ENCODE measurements around the gene UGT1A3. TPM values are rescaled to one million over a fixed set of nuclear protein-coding genes. Genes with fewer than 3 reads are reported as not detected.

The UGT1A3 gene
- total and polyA plus RNA-seq, 10 of the 15 experiments (the other 5 are each of a cell fraction or from before 2014, with no cell fraction given), result not detected

DNA sequence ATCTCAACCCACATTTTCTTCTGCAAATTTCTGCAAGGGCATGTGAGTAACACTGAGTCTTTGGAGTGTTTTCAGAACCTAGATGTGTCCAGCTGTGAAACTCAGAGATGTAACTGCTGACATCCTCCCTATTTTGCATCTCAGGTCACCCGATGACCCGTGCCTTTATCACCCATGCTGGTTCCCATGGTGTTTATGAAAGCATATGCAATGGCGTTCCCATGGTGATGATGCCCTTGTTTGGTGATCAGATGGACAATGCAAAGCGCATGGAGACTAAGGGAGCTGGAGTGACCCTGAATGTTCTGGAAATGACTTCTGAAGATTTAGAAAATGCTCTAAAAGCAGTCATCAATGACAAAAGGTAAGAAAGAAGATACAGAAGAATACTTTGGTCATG is 39.2 kb downstream of the UGT1A3 start:
- no peak overlapping the region for H2AFZ ChIP-seq (ENCODE audit: control insufficient read depth, low read depth, low read length)
- intact Hi-C loops (cut with micrococcal nuclease; ENCODE audit: unreplicated experiment), result no loop called here
- no peaks in the 10 kb centered on the region for H3K79me2 ChIP-seq (ENCODE audit: control insufficient read depth, insufficient read depth, low read length)
- DNase-seq (ENCODE audit: low read depth, low spot score), result no peak
- ChIA-PET POLR2A (no interaction called here), CTCF (no interaction called here), SMC1A (ENCODE audit: uncharacterized antibody, unreplicated experiment) (interaction anchor here (0.6 kb wide), 1 partner anchor 31 kb away, joined by 3 read pairs; no protein-coding TSS in a partner anchor), RAD21 (ENCODE audit: unreplicated experiment) (no interaction called here)
- no peak for ATAC-seq
- no peaks in the 10 kb centered on the region for H4K20me1 ChIP-seq (ENCODE audit: control insufficient read depth, insufficient read depth)
- H3K4me3 ChIP-seq, result no peak overlapping the region
- no peaks in the 10 kb centered on the region for H3K4me1 ChIP-seq (ENCODE audit: control insufficient read depth, insufficient read depth, low read length)
- H3K36me3 ChIP-seq (ENCODE audit: control insufficient read depth in 2 of 2, insufficient read depth in 2 of 2, low read length in 1 of 2), result no peaks in the 10 kb centered on the region
- no peak for FAIRE-seq
- H3K4me2 ChIP-seq (ENCODE audit: control insufficient read depth, insufficient read depth), result no peak overlapping the region
- H3K9me3 ChIP-seq (replicated peaks; ENCODE audit: control insufficient read depth, insufficient read depth, low read length), result no peaks in the 10 kb centered on the region
- in situ Hi-C loops (cut with MboI), result no loop called here
- 43% methylated on average over 4 of the region's 4 CpGs for WGBS (ENCODE audit: insufficient coverage, insufficient replicate concordance, low lambda C conversion rate, missing lambda C conversion rate)
- TF ChIP-seq ZNF274 (IDR thresholded peaks at IDR 0.05; ENCODE audit: insufficient read depth, insufficient read length) (no peak), CREB1 (IDR thresholded peaks at IDR 0.05; ENCODE audit: low read depth) (no peak), CBFB (IDR thresholded peaks at IDR 0.05; ENCODE audit: low read depth) (no peak), SREBF2 (IDR thresholded peaks at IDR 0.05; ENCODE audit: low read length) (no peak)
- TF ChIP-seq, protein P1, sequence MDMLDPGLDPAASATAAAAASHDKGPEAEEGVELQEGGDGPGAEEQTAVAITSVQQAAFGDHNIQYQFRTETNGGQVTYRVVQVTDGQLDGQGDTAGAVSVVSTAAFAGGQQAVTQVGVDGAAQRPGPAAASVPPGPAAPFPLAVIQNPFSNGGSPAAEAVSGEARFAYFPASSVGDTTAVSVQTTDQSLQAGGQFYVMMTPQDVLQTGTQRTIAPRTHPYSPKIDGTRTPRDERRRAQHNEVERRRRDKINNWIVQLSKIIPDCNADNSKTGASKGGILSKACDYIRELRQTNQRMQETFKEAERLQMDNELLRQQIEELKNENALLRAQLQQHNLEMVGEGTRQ (IDR thresholded peaks at IDR 0.05; ENCODE audit: borderline replicate concordance, low read depth, low read length), result no peak
- TF ChIP-seq, protein P2, sequence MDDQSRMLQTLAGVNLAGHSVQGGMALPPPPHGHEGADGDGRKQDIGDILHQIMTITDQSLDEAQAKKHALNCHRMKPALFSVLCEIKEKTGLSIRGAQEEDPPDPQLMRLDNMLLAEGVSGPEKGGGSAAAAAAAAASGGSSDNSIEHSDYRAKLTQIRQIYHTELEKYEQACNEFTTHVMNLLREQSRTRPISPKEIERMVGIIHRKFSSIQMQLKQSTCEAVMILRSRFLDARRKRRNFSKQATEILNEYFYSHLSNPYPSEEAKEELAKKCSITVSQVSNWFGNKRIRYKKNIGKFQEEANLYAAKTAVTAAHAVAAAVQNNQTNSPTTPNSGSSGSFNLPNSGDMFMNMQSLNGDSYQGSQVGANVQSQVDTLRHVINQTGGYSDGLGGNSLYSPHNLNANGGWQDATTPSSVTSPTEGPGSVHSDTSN (IDR thresholded peaks at IDR 0.05; ENCODE audit: insufficient replicate concordance, low read depth, low read length), result no peak
- no peak overlapping the region for H3K27ac ChIP-seq (ENCODE audit: control insufficient read depth, insufficient read depth)
- H3K9ac ChIP-seq (ENCODE audit: control insufficient read depth, insufficient read depth, low read length), result no peak overlapping the region
- peaks cover 0 to 3% of the 10 kb centered on the region in 2 experiments; a peak in 1 of 4 replicates for H3K27me3 ChIP-seq (replicated peaks in 1 of 2; ENCODE audit: control insufficient read depth in 2 of 2, insufficient read depth in 2 of 2, low read length in 1 of 2)
- BruUV-seq (replicated peaks), result no TSS peak

Data from GM12878 (cell line).